ENCODE data around the gene PPP1R3C. TPM values are rescaled to one million over a fixed set of nuclear protein-coding genes. Genes with fewer than 3 reads are reported as not detected.
A peak's percentile ranks its signal among the peaks of the same experiment; 100 is the strongest.

The PPP1R3C gene
- total RNA-seq, 1 donor from 2014 or later: 6.4 TPM

GRCh38 chr10:91610919-91611318, 22.0 kb downstream of the PPP1R3C start:
- TF ChIP-seq EZH2 (IDR thresholded peaks at IDR 0.05) (no peak), CTCF (IDR thresholded peaks at IDR 0.05) (no peak), EZH2phosphoT487 (IDR thresholded peaks at IDR 0.05) (no peak)
- Mint-ChIP-seq H3K4me3 (no peak overlapping the region), H3K4me1 (no peaks in the 10 kb centered on the region), H3K36me3 (no peaks in the 10 kb centered on the region), H3K9me3 (peaks cover 5% of the 10 kb centered on the region), H3K27me3 (ENCODE audit: insufficient read depth, low read depth) (peaks cover 2% of the 10 kb centered on the region), H3K27ac (no peak overlapping the region)
- peaks cover 5% of the 10 kb centered on the region for H3K4me1 ChIP-seq
- H3K9me3 ChIP-seq (ENCODE audit: low read depth): no peaks in the 10 kb centered on the region
- H3K27ac ChIP-seq: no peak overlapping the region
- H3K4me3 ChIP-seq: no peak overlapping the region
- no peaks in the 10 kb centered on the region for H3K27me3 ChIP-seq
- no peak overlapping the region for H3K4me2 ChIP-seq
- H3F3A ChIP-seq (ENCODE audit: low read depth): no peaks in the 10 kb centered on the region
- H4K20me1 ChIP-seq (ENCODE audit: low read depth): no peaks in the 10 kb centered on the region
- no peaks in the 10 kb centered on the region for H3K79me2 ChIP-seq (ENCODE audit: low read depth)
- H3K36me3 ChIP-seq: no peaks in the 10 kb centered on the region
- H3K9ac ChIP-seq: no peak overlapping the region
- H2AFZ ChIP-seq (replicated peaks): no peak overlapping the region
- no peak for DNase-seq (ENCODE audit: low spot score)

GRCh38 chr10:91610444-91610843, 22.4 kb downstream of the PPP1R3C start:
- Histone ChIP-seq H2AFZ (replicated peaks) (no peak overlapping the region), H4K20me1 (ENCODE audit: low read depth) (no peaks in the 10 kb centered on the region), H3F3A (ENCODE audit: low read depth) (no peaks in the 10 kb centered on the region), H3K4me3 (no peak overlapping the region), H3K36me3 (no peaks in the 10 kb centered on the region), H3K79me2 (ENCODE audit: low read depth) (no peaks in the 10 kb centered on the region), H3K9ac (no peak overlapping the region), H3K4me1 (peaks cover 5% of the 10 kb centered on the region), H3K27me3 (no peaks in the 10 kb centered on the region), H3K9me3 (ENCODE audit: low read depth) (no peaks in the 10 kb centered on the region), H3K27ac (no peak overlapping the region), H3K4me2 (no peak overlapping the region)
- no peak for DNase-seq (ENCODE audit: low spot score)
- no peak overlapping the region for H3K27ac Mint-ChIP-seq
- TF ChIP-seq EZH2phosphoT487 (IDR thresholded peaks at IDR 0.05) (no peak), EZH2 (IDR thresholded peaks at IDR 0.05) (no peak), CTCF (IDR thresholded peaks at IDR 0.05) (no peak)
- H3K9me3 Mint-ChIP-seq: peaks cover 10% of the 10 kb centered on the region
- H3K27me3 Mint-ChIP-seq (ENCODE audit: insufficient read depth, low read depth): peaks cover 2% of the 10 kb centered on the region
- no peaks in the 10 kb centered on the region for H3K36me3 Mint-ChIP-seq
- H3K4me1 Mint-ChIP-seq: no peaks in the 10 kb centered on the region
- no peak overlapping the region for H3K4me3 Mint-ChIP-seq

GRCh38 chr10:91607646-91608403, 25.0 kb downstream of the PPP1R3C start:
- TF ChIP-seq CTCF (IDR thresholded peaks at IDR 0.05) (no peak), EZH2phosphoT487 (IDR thresholded peaks at IDR 0.05) (no peak), EZH2 (IDR thresholded peaks at IDR 0.05) (no peak)
- Histone ChIP-seq H2AFZ (replicated peaks) (no peak overlapping the region), H3K9ac (no peak overlapping the region), H3K9me3 (ENCODE audit: low read depth) (no peaks in the 10 kb centered on the region), H4K20me1 (ENCODE audit: low read depth) (no peaks in the 10 kb centered on the region), H3K36me3 (no peaks in the 10 kb centered on the region), H3K4me2 (no peak overlapping the region), H3K4me3 (no peak overlapping the region), H3F3A (ENCODE audit: low read depth) (no peaks in the 10 kb centered on the region), H3K79me2 (ENCODE audit: low read depth) (no peaks in the 10 kb centered on the region), H3K4me1 (peaks cover 5% of the 10 kb centered on the region), H3K27me3 (no peaks in the 10 kb centered on the region), H3K27ac (no peak overlapping the region)
- H3K4me3 Mint-ChIP-seq: no peak overlapping the region
- no peak overlapping the region for H3K27ac Mint-ChIP-seq
- H3K36me3 Mint-ChIP-seq: no peaks in the 10 kb centered on the region
- H3K9me3 Mint-ChIP-seq: peaks cover 13% of the 10 kb centered on the region
- peak; percentile 16 for DNase-seq (ENCODE audit: low spot score)
- H3K4me1 Mint-ChIP-seq: no peaks in the 10 kb centered on the region
- peaks cover 4% of the 10 kb centered on the region for H3K27me3 Mint-ChIP-seq (ENCODE audit: insufficient read depth, low read depth)
